ENCODE data around the gene PTPRT. TPM values are rescaled to one million over a fixed set of nuclear protein-coding genes. Genes with fewer than 3 reads are reported as not detected.

PTPRT gene
- total RNA-seq, 4 donors from 2014 or later: 0.57 to 2.0 (median 0.83) TPM

DNA sequence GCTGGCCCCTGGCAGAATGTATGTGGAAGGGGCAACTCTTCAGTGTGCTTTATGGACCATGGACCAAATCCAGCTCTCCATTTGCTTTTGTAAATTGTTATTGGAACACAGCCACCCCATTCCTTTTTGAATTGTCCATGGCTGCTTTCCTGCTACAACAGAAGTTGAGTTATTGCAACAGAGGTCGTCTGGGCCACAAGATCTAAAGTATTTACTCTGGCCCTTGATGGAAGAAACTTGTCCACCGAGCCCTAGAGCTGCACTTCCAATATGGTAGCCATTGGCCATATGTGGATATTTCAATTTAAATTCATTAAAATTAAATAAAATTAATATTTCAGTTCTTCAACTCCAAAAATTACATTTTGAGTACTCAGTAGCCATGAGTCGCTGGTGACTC, 543.5 kb downstream of the PTPRT start:
- TF ChIP-seq, protein P1, sequence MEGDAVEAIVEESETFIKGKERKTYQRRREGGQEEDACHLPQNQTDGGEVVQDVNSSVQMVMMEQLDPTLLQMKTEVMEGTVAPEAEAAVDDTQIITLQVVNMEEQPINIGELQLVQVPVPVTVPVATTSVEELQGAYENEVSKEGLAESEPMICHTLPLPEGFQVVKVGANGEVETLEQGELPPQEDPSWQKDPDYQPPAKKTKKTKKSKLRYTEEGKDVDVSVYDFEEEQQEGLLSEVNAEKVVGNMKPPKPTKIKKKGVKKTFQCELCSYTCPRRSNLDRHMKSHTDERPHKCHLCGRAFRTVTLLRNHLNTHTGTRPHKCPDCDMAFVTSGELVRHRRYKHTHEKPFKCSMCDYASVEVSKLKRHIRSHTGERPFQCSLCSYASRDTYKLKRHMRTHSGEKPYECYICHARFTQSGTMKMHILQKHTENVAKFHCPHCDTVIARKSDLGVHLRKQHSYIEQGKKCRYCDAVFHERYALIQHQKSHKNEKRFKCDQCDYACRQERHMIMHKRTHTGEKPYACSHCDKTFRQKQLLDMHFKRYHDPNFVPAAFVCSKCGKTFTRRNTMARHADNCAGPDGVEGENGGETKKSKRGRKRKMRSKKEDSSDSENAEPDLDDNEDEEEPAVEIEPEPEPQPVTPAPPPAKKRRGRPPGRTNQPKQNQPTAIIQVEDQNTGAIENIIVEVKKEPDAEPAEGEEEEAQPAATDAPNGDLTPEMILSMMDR (IDR thresholded peaks at IDR 0.05; ENCODE audit: low read depth): no peak

DNA sequence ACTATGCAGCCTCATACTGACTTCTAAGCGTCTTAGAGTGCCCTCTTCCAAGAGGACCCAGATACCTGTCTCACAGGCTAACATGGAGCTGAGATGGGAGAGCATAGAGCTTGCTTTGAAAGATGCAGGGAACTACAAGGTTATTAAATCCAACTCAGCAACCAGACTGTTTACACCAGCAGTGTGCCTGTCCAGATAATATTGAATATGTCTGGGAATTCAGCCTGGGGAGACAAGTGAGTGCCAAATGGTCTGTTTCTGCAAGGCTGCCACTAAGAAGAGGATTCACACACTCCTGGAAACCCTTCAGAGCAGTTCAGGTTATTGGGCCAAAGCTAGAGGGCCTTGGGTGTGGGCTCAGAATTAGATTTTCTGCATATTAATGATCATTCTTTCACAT, 547.8 kb downstream of the PTPRT start:
- TF ChIP-seq, protein P1 (IDR thresholded peaks at IDR 0.05; ENCODE audit: low read depth): no peak

DNA sequence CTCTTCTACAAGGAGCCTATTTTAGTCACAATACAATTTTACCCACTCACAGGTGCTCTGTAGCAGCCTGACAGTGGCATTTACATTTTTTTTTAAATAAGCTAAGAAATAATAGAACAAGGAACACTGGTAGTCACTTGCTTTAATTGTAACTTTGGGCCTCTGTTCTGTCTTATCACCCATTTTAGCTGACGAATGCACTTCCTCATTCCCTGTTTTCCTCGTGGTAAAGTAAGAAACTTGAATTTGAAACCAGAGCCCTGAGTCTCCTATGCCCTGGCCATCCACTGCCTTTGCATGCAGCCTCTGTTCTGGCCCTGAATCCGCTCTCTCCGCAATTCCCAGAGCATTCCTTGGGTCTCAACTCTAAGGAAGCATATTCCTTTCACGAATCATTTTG, 550.6 kb downstream of the PTPRT start:
- TF ChIP-seq, protein P1 (IDR thresholded peaks at IDR 0.05; ENCODE audit: low read depth): no peak

DNA sequence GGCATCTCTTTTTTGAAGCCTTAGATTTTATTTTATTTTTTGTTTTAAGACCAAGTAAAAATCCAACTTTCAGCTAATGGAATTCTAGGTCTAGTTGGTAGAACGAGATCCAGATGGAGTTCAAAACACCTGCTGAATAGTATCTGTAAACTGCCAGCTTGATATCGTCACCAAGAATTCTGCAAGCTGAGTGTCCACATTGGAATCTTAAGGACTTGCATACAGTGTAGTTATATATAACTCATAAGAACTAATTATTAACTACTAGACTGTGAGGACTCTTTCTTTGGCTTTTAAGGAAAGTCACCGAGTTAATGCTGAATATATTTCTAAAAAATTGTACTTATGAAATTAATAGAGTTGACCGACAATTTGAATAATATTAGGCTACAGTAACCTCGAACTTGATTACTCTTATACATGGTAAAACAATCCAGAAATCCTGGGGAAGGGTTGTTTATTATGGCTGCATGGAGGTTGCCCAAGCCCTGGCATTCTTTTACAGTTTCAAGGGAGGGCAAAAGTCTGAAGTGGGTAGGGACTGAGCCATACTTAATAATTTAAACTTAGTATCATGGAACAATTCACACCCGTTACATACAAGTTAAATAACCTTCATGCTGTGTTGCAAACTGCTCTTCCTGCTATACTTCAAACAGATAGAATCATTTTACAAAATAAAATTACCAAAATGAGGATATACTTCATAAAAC, 553.9 kb downstream of the PTPRT start:
- TF ChIP-seq, protein P1 (IDR thresholded peaks at IDR 0.05; ENCODE audit: low read depth): no peak

DNA sequence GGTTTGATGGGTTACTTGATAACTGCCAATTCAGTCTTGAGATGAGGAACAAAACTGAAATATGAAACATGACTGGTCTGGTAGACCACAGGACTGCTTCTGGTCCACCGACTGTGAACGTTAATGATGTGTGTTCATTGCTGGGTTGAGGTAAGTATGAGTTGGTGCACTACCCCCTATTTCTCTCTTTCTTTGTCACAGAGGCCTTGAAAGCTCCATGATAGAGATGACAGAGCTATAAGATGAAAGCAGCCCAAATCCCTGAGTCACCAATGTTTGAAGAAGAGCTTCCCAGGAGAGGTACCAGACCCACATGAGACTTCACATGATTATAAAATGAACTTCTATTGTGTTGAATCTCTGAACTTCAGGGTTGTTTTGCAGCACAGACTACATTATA, 555.5 kb downstream of the PTPRT start:
- TF ChIP-seq, protein P1 (IDR thresholded peaks at IDR 0.05; ENCODE audit: low read depth): no peak

DNA sequence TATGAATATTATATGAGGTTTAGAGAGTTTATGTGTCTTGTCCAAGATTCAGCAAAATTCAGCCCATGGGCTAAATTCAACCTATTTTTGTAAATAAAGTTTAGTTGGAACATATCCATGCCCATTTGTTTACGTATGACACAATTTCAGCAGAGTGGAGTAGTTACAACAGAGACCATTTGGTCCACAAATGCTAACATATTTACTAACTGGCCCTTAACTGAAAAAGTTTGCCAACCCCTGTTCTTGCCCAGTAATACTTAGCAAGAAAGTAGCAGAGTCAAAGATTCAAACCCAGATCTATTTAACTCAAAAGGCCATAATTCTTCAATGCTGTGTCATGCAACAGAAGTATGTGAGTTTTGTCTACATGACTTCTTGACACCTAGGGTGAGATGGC, 561.0 kb downstream of the PTPRT start:
- TF ChIP-seq, protein P1 (IDR thresholded peaks at IDR 0.05; ENCODE audit: low read depth): no peak

DNA sequence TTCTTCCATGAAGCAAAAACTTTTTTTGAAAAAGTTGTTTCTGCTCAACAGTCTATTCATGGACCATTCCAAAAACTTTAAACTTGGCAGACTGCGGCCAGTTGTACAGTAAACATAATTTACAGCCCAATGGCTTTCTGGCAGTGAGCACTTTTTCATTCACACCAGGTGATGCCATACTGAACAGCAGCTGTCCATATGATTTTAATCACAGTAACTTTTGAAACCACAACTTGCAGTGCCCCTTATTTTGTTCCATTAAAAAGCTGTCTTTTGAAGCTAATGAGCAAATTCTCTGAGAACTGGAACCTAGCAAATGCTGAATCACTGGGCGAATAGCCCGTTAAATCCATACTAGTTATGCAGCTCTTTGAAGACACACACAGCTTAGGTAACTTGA, 576.6 kb downstream of the PTPRT start:
- TF ChIP-seq, protein P1 (IDR thresholded peaks at IDR 0.05; ENCODE audit: low read depth): no peak
